ENCODE data around the gene NRIP3.

Gene NRIP3

DNA sequence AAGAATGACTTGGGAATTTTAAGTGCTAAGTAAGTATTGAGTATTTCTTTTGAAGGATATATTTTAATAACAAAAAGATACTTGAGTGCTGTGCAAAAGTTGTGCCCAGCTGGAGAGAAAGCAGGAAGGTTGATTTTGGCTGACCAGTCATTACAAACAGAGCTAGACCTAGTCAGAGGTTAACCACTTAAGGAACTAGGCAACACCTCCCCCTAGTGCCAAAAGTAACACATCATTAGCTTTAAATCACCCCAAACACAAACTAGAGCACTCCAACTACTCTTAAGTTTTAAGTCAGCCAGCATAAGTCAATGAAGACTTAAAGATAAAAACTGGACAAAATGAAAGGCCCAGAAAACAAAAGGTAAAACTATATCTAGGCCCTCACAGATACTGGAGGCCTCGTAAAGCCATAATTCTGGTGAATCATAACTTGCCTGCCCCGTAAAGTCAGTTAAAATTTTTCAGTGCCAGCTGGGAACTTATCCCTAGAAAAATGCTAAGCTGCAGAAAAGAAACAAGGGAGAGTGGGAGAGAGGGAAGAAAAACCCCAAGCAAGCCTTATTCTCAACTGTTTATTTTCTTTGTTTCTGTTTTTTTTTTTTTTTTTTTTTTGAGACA lies 44.1 kb downstream of the NRIP3 start:
- Histone ChIP-seq H3K23ac (ENCODE audit: low read length) (no peak overlapping the region), H2BK15ac (replicated peaks; ENCODE audit: low read depth) (no peak overlapping the region), H3K9ac (ENCODE audit: low read length) (no peak overlapping the region), H3K4me2 (ENCODE audit: low read length) (no peak overlapping the region), H2BK120ac (ENCODE audit: low read depth, low read length) (no peak overlapping the region), H2BK5ac (ENCODE audit: low read length) (no peak overlapping the region), H3K27me3 (ENCODE audit: insufficient read depth, low read length, poor library complexity) (no peaks in the 10 kb centered on the region), H3K4me1 (ENCODE audit: control insufficient read depth, low read depth, low read length) (no peaks in the 10 kb centered on the region), H3K4me3 (ENCODE audit: low read length) (no peak overlapping the region), H3K18ac (ENCODE audit: low read length) (no peak overlapping the region), H3K79me2 (ENCODE audit: control insufficient read depth, insufficient read depth, low read length) (peaks cover 2% of the 10 kb centered on the region), H4K5ac (ENCODE audit: low read length) (no peak overlapping the region), H3K36me3 (ENCODE audit: control insufficient read depth, insufficient read depth, low read length) (no peaks in the 10 kb centered on the region), H3K79me1 (ENCODE audit: low read length) (peaks cover 4% of the 10 kb centered on the region), H3K27ac (ENCODE audit: low read depth, low read length) (no peak overlapping the region), H4K8ac (ENCODE audit: low read depth, low read length) (no peak overlapping the region), H2AK5ac (ENCODE audit: low read length) (no peak overlapping the region), H3K56ac (ENCODE audit: low read length) (no peak overlapping the region), H3K4ac (ENCODE audit: low read depth, low read length) (no peak overlapping the region)
- DNase-seq = peak; percentile 86
- WGBS (ENCODE audit: extremely low coverage, insufficient coverage, low lambda C conversion rate) = no CpG with 5 or more reads among the region's 2 CpGs

DNA sequence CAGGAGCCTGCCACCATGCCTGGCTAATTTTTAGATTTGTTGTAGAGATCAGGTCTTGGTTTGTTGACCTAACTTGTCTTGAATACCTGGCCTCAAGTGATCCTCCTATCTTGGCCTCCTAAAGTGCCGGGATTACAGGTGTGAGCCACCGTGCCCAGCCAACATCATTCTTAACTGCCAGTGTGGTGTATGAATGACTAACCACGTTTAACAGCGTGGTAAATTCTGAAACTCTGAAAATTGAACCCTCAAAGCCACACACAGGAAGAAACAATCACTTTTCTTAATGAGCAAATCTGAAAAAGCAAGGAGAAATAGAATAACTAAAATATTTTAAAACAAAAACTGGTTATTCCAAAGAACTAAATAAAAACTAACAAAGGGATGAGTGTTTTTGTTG lies 46.9 kb downstream of the NRIP3 start:
- no peaks in the 10 kb centered on the region for H3K79me2 ChIP-seq (ENCODE audit: control insufficient read depth, insufficient read depth, low read length)
- H3K23ac ChIP-seq (ENCODE audit: low read length) = no peak overlapping the region
- H3K4ac ChIP-seq (ENCODE audit: low read depth, low read length) = no peak overlapping the region
- no peak overlapping the region for H3K4me2 ChIP-seq (ENCODE audit: low read length)
- no peak overlapping the region for H2BK120ac ChIP-seq (ENCODE audit: low read depth, low read length)
- H2BK15ac ChIP-seq (replicated peaks; ENCODE audit: low read depth) = no peak overlapping the region
- H3K4me1 ChIP-seq (ENCODE audit: control insufficient read depth, low read depth, low read length) = no peaks in the 10 kb centered on the region
- peaks cover 2% of the 10 kb centered on the region for H3K79me1 ChIP-seq (ENCODE audit: low read length)
- H3K4me3 ChIP-seq (ENCODE audit: low read length) = no peak overlapping the region
- H3K27me3 ChIP-seq (ENCODE audit: insufficient read depth, low read length, poor library complexity) = no peaks in the 10 kb centered on the region
- no CpG with 5 or more reads among the region's 4 CpGs for WGBS (ENCODE audit: extremely low coverage, insufficient coverage, low lambda C conversion rate)
- H3K36me3 ChIP-seq (ENCODE audit: control insufficient read depth, insufficient read depth, low read length) = no peaks in the 10 kb centered on the region
- H3K9ac ChIP-seq (ENCODE audit: low read length) = no peak overlapping the region
- H3K56ac ChIP-seq (ENCODE audit: low read length) = no peak overlapping the region
- no peak for DNase-seq
- H2AK5ac ChIP-seq (ENCODE audit: low read length) = no peak overlapping the region
- no peak overlapping the region for H4K8ac ChIP-seq (ENCODE audit: low read depth, low read length)
- H3K27ac ChIP-seq (ENCODE audit: low read depth, low read length) = no peak overlapping the region
- H4K5ac ChIP-seq (ENCODE audit: low read length) = no peak overlapping the region
- no peak overlapping the region for H2BK5ac ChIP-seq (ENCODE audit: low read length)
- no peak overlapping the region for H3K18ac ChIP-seq (ENCODE audit: low read length)

DNA sequence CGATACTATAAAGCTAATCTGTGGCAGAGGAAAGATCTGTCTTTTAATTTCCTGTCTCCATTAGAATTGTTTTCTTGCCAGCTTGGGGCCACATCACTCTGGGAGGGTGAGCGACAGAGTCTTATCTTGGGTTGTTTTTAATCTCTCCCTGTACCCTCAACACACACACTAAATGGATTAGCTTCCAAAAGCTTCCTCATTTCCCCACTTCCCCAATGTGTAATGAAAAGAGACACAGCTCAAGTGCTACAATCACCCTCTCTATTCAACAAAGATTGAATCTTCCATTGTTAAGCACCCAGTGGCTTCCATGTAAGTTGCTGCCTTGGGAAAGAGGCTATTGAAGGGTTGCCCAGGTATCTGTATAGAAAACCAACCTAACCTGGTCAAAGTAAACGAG lies 54.9 kb downstream of the NRIP3 start:
- Histone ChIP-seq H4K5ac (ENCODE audit: low read length) (no peak overlapping the region), H4K8ac (ENCODE audit: low read depth, low read length) (no peak overlapping the region), H3K36me3 (ENCODE audit: control insufficient read depth, insufficient read depth, low read length) (no peaks in the 10 kb centered on the region), H3K27ac (ENCODE audit: low read depth, low read length) (no peak overlapping the region), H3K4me1 (ENCODE audit: control insufficient read depth, low read depth, low read length) (no peaks in the 10 kb centered on the region), H2BK120ac (ENCODE audit: low read depth, low read length) (no peak overlapping the region), H2AK5ac (ENCODE audit: low read length) (no peak overlapping the region), H3K27me3 (ENCODE audit: insufficient read depth, low read length, poor library complexity) (no peaks in the 10 kb centered on the region), H3K79me1 (ENCODE audit: low read length) (no peaks in the 10 kb centered on the region), H2BK5ac (ENCODE audit: low read length) (no peak overlapping the region), H3K4me3 (ENCODE audit: low read length) (no peak overlapping the region), H3K79me2 (ENCODE audit: control insufficient read depth, insufficient read depth, low read length) (no peaks in the 10 kb centered on the region), H2BK15ac (replicated peaks; ENCODE audit: low read depth) (no peak overlapping the region), H3K18ac (ENCODE audit: low read length) (no peak overlapping the region), H3K9ac (ENCODE audit: low read length) (no peak overlapping the region), H3K56ac (ENCODE audit: low read length) (no peak overlapping the region), H3K4ac (ENCODE audit: low read depth, low read length) (no peak overlapping the region), H3K23ac (ENCODE audit: low read length) (no peak overlapping the region), H3K4me2 (ENCODE audit: low read length) (no peak overlapping the region)
- peak; percentile 74 for DNase-seq
- WGBS (ENCODE audit: extremely low coverage, insufficient coverage, low lambda C conversion rate) = no CpG with 5 or more reads among the region's 3 CpGs

DNA sequence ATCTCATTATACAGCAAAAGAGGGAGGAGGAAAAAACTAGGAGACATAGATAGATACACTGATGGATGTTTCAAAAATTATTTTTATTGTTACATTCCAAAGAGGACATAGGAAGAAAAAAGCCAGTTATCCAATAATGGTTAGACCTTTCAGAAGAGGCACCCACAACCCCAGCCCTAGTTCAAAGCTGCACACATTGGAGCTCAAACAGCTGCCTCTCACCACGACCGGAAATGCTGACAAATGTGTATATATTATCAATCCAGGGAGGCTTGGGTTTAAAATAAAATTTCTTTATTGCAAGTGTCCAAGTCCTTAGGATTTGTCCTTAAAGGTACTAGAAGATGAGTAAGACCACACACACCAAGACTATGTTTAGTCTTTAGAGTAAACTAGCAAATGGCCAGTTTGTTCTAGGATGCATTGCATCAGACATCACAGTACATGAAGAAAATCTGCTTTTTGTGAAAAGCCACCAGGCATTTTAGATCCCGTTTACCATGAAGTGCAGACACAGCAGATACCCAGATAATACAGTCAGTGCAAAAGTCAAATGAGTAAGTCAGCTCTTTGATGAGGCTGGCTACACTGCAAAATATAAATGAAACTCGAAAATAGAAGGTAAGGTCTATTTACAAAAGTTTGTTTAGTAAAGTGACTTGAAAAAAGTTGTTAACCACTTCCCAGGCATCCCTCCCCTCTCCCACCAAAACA lies 56.4 kb downstream of the NRIP3 start:
- H2BK5ac ChIP-seq (ENCODE audit: low read length) = no peak overlapping the region
- no peak overlapping the region for H3K4ac ChIP-seq (ENCODE audit: low read depth, low read length)
- H3K9ac ChIP-seq (ENCODE audit: low read length) = no peak overlapping the region
- no peak overlapping the region for H4K5ac ChIP-seq (ENCODE audit: low read length)
- H3K36me3 ChIP-seq (ENCODE audit: control insufficient read depth, insufficient read depth, low read length) = no peaks in the 10 kb centered on the region
- no peak overlapping the region for H3K56ac ChIP-seq (ENCODE audit: low read length)
- no peak overlapping the region for H2AK5ac ChIP-seq (ENCODE audit: low read length)
- no peak overlapping the region for H3K23ac ChIP-seq (ENCODE audit: low read length)
- no peak overlapping the region for H2BK15ac ChIP-seq (replicated peaks; ENCODE audit: low read depth)
- H3K27me3 ChIP-seq (ENCODE audit: insufficient read depth, low read length, poor library complexity) = no peaks in the 10 kb centered on the region
- H3K27ac ChIP-seq (ENCODE audit: low read depth, low read length) = no peak overlapping the region
- no peak for DNase-seq
- no peaks in the 10 kb centered on the region for H3K79me2 ChIP-seq (ENCODE audit: control insufficient read depth, insufficient read depth, low read length)
- H3K4me3 ChIP-seq (ENCODE audit: low read length) = no peak overlapping the region
- no peak overlapping the region for H3K18ac ChIP-seq (ENCODE audit: low read length)
- no peak overlapping the region for H4K8ac ChIP-seq (ENCODE audit: low read depth, low read length)
- H3K4me2 ChIP-seq (ENCODE audit: low read length) = no peak overlapping the region
- no CpG with 5 or more reads among the region's 4 CpGs for WGBS (ENCODE audit: extremely low coverage, insufficient coverage, low lambda C conversion rate)
- H3K79me1 ChIP-seq (ENCODE audit: low read length) = no peaks in the 10 kb centered on the region
- H3K4me1 ChIP-seq (ENCODE audit: control insufficient read depth, low read depth, low read length) = no peaks in the 10 kb centered on the region
- H2BK120ac ChIP-seq (ENCODE audit: low read depth, low read length) = no peak overlapping the region

DNA sequence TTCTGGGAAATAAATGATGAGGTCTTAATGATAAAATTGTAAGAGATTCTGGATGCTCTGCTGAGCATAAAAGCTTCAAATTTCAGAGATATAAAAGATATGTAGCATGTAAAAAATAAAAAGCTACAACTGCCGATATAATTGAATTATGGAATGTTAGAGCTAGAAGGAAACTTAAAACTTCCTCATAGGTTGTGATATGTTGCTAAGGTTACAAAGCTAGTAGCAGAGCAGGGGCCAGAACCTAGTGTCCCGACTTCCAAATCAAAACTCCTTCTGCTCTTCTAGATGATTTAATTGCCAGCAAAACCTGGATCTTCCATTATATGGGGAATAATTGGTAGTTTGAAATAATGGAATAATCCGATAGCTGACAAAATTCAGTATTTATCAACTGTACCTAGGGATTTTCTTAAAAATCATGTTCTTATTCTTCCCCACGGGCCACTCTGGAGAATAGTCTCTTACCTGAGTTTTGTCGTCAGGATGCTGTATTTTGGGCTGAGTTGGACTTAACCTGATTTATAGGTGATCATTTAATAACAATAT lies 61.2 kb downstream of the NRIP3 start, which contains the start of gene ASCL3:
Gene ASCL3, minus strand, starts transcription at position 499 of the 549 bp plus-strand sequence. CDS start 4,855 bp downstream, outside the sequence.
- no peak within 1 kb of the TSS for H3K27ac ChIP-seq (ENCODE audit: low read depth, low read length)
- H3K9ac ChIP-seq (ENCODE audit: low read length) = no peak within 1 kb of the TSS
- no peaks in the 10 kb centered on the region for H3K36me3 ChIP-seq (ENCODE audit: control insufficient read depth, insufficient read depth, low read length)
- no CpG with 5 or more reads among the region's 5 CpGs for WGBS (ENCODE audit: extremely low coverage, insufficient coverage, low lambda C conversion rate)
- no peak within 1 kb of the TSS for H3K4me2 ChIP-seq (ENCODE audit: low read length)
- no peaks in the 10 kb centered on the region for H3K4me1 ChIP-seq (ENCODE audit: control insufficient read depth, low read depth, low read length)
- no peak within 1 kb of the TSS for H3K18ac ChIP-seq (ENCODE audit: low read length)
- no peak within 1 kb of the TSS for H2BK5ac ChIP-seq (ENCODE audit: low read length)
- no peak for DNase-seq
- no peak within 1 kb of the TSS for H3K4ac ChIP-seq (ENCODE audit: low read depth, low read length)
- no peak within 1 kb of the TSS for H3K4me3 ChIP-seq (ENCODE audit: low read length)
- H4K5ac ChIP-seq (ENCODE audit: low read length) = no peak within 1 kb of the TSS
- no peak within 1 kb of the TSS for H3K23ac ChIP-seq (ENCODE audit: low read length)
- no peak within 1 kb of the TSS for H3K56ac ChIP-seq (ENCODE audit: low read length)
- H3K79me2 ChIP-seq (ENCODE audit: control insufficient read depth, insufficient read depth, low read length) = no peaks in the 10 kb centered on the region
- no peak within 1 kb of the TSS for H2BK15ac ChIP-seq (replicated peaks; ENCODE audit: low read depth)
- no peaks in the 10 kb centered on the region for H3K27me3 ChIP-seq (ENCODE audit: insufficient read depth, low read length, poor library complexity)
- no peaks in the 10 kb centered on the region for H3K79me1 ChIP-seq (ENCODE audit: low read length)
- H2AK5ac ChIP-seq (ENCODE audit: low read length) = no peak within 1 kb of the TSS
- no peak within 1 kb of the TSS for H4K8ac ChIP-seq (ENCODE audit: low read depth, low read length)
- H2BK120ac ChIP-seq (ENCODE audit: low read depth, low read length) = no peak within 1 kb of the TSS

All from mesendoderm (in vitro differentiated cells).